Measurements from ENCODE around the gene MOSPD3. TPM values are rescaled to one million over a fixed set of nuclear protein-coding genes. Genes with fewer than 3 reads are reported as not detected.

Gene MOSPD3
- total and polyA plus RNA-seq, 8 donors = 15.7 to 35.7 (median 31.4) TPM

DNA sequence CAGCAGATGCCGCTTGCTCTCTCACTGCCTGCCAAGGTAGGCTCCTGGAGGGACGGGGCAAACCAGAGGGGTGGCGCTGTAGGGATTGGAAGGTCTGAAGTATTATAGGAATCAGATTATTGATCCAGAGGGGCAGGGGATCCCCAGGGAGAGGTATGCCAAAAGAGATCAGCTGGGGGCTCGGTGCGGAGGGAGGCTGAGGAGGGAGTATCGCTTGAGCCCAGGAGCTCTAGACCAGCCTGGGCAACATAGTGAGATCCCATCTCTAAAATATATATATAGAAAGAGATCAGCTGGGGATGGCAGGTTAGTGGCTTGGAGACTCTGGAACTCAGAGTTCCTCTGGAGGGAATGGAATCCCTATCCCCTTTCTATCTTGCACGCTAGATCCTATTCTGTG lies 17.2 kb upstream of the MOSPD3 start:
- Histone ChIP-seq H3K4me3 (no peak overlapping the region), H3K27me3 (peaks cover 0 to 17% of the 10 kb centered on the region in 2 donors), H3K36me3 (no peaks in the 10 kb centered on the region), H3K9me3 (no peaks in the 10 kb centered on the region), H3K27ac (no peak overlapping the region), H3K4me1 (no peaks in the 10 kb centered on the region)
- no peak for DNase-seq
- TF ChIP-seq, protein P1, sequence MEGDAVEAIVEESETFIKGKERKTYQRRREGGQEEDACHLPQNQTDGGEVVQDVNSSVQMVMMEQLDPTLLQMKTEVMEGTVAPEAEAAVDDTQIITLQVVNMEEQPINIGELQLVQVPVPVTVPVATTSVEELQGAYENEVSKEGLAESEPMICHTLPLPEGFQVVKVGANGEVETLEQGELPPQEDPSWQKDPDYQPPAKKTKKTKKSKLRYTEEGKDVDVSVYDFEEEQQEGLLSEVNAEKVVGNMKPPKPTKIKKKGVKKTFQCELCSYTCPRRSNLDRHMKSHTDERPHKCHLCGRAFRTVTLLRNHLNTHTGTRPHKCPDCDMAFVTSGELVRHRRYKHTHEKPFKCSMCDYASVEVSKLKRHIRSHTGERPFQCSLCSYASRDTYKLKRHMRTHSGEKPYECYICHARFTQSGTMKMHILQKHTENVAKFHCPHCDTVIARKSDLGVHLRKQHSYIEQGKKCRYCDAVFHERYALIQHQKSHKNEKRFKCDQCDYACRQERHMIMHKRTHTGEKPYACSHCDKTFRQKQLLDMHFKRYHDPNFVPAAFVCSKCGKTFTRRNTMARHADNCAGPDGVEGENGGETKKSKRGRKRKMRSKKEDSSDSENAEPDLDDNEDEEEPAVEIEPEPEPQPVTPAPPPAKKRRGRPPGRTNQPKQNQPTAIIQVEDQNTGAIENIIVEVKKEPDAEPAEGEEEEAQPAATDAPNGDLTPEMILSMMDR (IDR thresholded peaks at IDR 0.05) = no peak
- ATAC-seq = no peak
- intact Hi-C loops (cut with DNase I) = no loop called here

DNA sequence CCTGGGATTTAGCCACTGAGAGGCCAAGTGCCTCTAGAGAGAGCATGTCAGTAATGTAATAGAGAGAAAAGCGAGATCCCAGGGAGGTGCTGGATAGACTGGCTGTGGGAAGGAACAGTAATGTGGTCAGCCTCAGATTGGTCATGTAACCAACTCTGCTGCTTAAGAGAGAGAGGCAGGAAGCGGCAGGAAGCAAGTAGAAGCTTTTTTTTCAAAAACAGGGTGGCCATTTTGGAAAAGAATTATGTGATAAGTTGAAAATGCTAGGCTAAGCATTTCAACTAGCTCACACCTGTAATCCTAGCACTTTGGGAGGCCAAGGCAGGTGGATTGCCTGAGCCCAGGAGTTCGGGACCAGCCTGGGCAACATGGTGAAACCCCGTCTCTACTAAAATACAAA lies 13.9 kb upstream of the MOSPD3 start:
- H3K4me1 ChIP-seq = peaks cover 0 to 3% of the 10 kb centered on the region in 2 donors
- no peaks in the 10 kb centered on the region for H3K36me3 ChIP-seq
- no peaks in the 10 kb centered on the region for H3K27me3 ChIP-seq
- no peaks in the 10 kb centered on the region for H3K9me3 ChIP-seq
- DNase-seq (no peak), ATAC-seq (no peak)
- H3K27ac ChIP-seq = no peak overlapping the region
- TF ChIP-seq, protein P1 (IDR thresholded peaks at IDR 0.05) = no peak
- H3K4me3 ChIP-seq = no peak overlapping the region
- intact Hi-C loops (cut with DNase I) = no loop called here

DNA sequence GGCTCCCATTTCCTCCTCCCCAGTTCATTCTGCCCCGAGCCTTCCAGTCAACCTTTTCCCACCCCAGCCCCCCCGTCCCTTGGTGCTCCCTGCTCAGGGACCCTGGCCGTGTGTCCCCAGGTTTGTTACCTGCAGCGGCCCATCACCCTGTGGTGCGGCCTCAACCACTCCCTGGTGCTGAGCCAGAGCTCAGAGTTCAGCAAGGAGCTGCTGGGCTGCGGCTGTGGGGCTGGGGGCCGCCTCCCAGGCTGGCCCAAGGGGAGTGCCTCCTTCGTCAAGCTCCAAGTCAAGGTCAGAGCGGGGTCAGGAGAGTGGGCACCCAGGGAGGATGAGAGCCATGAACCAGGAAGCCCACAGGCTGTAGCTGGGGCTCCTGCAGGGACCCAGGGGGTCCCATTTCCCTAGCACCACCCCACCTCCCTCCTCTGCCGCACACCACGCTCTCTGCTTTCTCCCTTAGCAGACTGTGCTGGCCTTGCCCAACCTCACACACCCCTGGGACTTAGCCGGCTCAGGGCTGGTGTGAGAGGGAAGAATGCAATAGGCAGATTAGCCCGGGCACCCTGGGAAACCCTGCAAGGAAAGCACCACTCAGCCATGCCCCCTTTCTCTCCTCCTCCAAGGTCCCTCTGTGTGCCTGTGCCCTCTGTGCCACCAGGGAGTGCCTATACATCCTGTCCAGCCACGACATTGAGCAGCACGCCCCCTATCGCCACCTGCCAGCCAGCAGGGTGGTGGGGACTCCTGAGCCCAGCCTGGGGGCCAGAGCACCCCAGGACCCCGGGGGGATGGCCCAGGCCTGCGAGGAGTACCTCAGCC lies 12.2 kb upstream of the MOSPD3 start:
- ATAC-seq (no peak), DNase-seq (no peak)
- H3K27ac ChIP-seq = no peak overlapping the region
- H3K4me3 ChIP-seq = no peak overlapping the region
- H3K9me3 ChIP-seq = no peaks in the 10 kb centered on the region
- intact Hi-C loops (cut with DNase I) = loop anchor here in 1 of 2 donors (2.0 kb wide), 1 partner anchor 33 kb away; no protein-coding TSS in a partner anchor
- H3K36me3 ChIP-seq = no peaks in the 10 kb centered on the region
- peaks cover 0 to 17% of the 10 kb centered on the region in 2 donors for H3K4me1 ChIP-seq
- TF ChIP-seq, protein P1 (IDR thresholded peaks at IDR 0.05) = no peak
- H3K27me3 ChIP-seq = peaks cover 0 to 8% of the 10 kb centered on the region in 2 donors

DNA sequence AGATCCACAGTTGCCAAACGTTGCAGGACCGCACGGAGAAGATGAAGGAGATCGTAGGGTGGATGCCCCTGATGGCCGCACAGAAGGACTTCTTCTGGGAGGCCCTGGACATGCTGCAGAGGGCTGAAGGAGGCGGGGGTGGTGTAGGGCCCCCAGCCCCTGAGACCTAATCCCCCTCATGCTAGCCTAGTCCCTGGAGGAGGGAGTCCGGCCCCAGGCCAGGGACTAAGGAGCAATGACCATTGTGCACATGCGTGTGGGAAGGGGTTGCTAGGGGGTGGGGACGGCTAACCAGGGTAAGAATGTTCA lies 11.7 kb upstream of the MOSPD3 start:
- intact Hi-C loops (cut with DNase I) = loop anchor here in 1 of 2 donors (2.0 kb wide), 1 partner anchor 34 kb away; no protein-coding TSS in a partner anchor
- TF ChIP-seq, protein P1 (IDR thresholded peaks at IDR 0.05) = no peak
- ATAC-seq (no peak), DNase-seq (no peak)
- no peaks in the 10 kb centered on the region for H3K36me3 ChIP-seq
- no peaks in the 10 kb centered on the region for H3K9me3 ChIP-seq
- no peak overlapping the region for H3K27ac ChIP-seq
- H3K27me3 ChIP-seq = peaks cover 0 to 13% of the 10 kb centered on the region in 2 donors
- H3K4me3 ChIP-seq = no peak overlapping the region
- H3K4me1 ChIP-seq = peaks cover 0 to 23% of the 10 kb centered on the region in 2 donors

DNA sequence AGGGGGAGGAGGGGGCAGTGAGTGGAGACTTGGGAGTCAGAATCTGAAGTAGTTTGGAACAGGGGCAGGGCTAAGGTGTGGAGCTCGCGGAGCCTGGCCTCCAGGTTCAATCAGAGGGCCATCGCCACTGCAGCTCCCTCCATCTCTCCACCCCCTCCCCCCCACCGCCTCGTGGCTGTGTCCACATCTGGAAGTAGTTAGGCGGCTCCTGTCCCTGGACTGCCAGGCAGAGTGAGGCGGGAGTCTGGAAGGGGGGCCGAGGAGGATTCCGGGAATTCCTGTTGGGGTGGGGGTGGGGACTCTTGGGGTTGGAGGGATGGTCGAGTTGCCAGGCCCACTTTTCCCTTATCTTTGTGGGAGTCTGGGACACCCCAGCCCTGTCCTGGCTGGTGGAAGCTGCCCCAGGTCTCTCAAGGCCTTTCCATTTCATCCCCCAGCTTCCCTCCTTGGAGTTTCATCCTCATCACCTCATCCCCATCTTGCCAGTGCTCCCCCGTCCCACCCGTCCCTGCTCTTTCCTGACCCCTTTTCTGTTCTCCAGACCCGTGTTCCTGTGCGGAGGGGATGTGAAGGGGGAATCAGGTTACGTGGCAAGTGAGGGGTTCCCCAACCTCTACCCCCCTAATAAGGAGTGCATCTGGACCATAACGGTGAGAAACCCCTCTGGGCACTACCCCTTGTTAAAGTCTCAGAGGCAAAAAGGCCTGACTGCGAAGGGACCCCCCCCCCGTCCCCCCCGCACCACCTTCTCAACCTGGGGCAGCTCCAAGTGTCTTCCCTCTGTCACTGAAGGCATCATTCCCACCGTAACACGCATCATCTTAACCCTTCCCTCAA lies 9.2 kb upstream of the MOSPD3 start:
- Histone ChIP-seq H3K4me3 (peak overlapping the region; percentile 54 to 74), H3K9me3 (no peaks in the 10 kb centered on the region), H3K27ac (peak overlapping the region; percentile 48 to 57), H3K27me3 (peaks cover 0 to 24% of the 10 kb centered on the region in 2 donors), H3K36me3 (no peaks in the 10 kb centered on the region), H3K4me1 (peaks cover 0 to 25% of the 10 kb centered on the region in 2 donors)
- intact Hi-C loops (cut with DNase I) = no loop called here
- DNase-seq (peak; percentile 71 to 91 (median 76)), ATAC-seq (peak; percentile 27)
- TF ChIP-seq, protein P1 (IDR thresholded peaks at IDR 0.05) = no peak
